Epithelial cell of esophagus (primary cell): Measurements from ENCODE around the gene HSPB7.
"Not testable (repeated sequence)": the region's sequence is repeated elsewhere in the genome, so short reads cannot be mapped to it uniquely, and the experiment has no call there.

Source experiments
- DNase-seq: peaks from one replicate; pipeline ENCODE4 v3.0.0; 2010; ENCODE audit warnings: low read depth
- H3K4me3 ChIP-seq: 2 replicates; pipeline ENCODE4 v1.5.1; 2011; ENCODE audit warnings: mild to moderate bottlenecking, low read length, control low read depth
- CTCF ChIP-seq: IDR thresholded peaks from 2 replicates; pipeline ENCODE4 v1.5.1; 2011; ENCODE audit warnings: low read depth, mild to moderate bottlenecking, low read length, control low read depth, inconsistent platforms; ENCODE audit not compliant: insufficient read depth; ENCODE audit errors: missing control alignments

The HSPB7 gene

GRCh38 chr1:15991427-15992186 is 26.2 kb downstream of the HSPB7 start:
- no peak for DNase-seq
- H3K4me3 ChIP-seq: no peak overlapping the region
- no peak for TF ChIP-seq CTCF

GRCh38 chr1:15989776-15990175 is 28.1 kb downstream of the HSPB7 start:
- H3K4me3 ChIP-seq: no peak overlapping the region
- no peak for TF ChIP-seq CTCF

GRCh38 chr1:15988856-15989736 is 28.7 kb downstream of the HSPB7 start:
- TF ChIP-seq CTCF: no peak

More at GRCh38 chr1:15989776-15990175, 28.1 kb downstream of the HSPB7 start:
- no peak for DNase-seq

GRCh38 chr1:15985611-15986297 is 32.1 kb downstream of the HSPB7 start:
- TF ChIP-seq CTCF: no peak
- no peak overlapping the region for H3K4me3 ChIP-seq
- peak; percentile 58 for DNase-seq

More at GRCh38 chr1:15988856-15989736, 28.7 kb downstream of the HSPB7 start:
- H3K4me3 ChIP-seq: no peak overlapping the region
- no peak for DNase-seq

GRCh38 chr1:15983275-15983674 is 34.6 kb downstream of the HSPB7 start:
- DNase-seq: no peak
- no peak for TF ChIP-seq CTCF
- no peak overlapping the region for H3K4me3 ChIP-seq

- no peak for TF ChIP-seq CTCF
- no peak overlapping the region for H3K4me3 ChIP-seq
Measured at GRCh38 chr1:15981679-15982078, 36.2 kb downstream of the HSPB7 start.

GRCh38 chr1:15977947-15978346 is 39.9 kb downstream of the HSPB7 start:
- not testable (repeated sequence) for DNase-seq, H3K4me3 ChIP-seq

More at GRCh38 chr1:15981679-15982078, 36.2 kb downstream of the HSPB7 start:
- no peak for DNase-seq
